ENCODE measurements around the gene ZXDC. TPM values are rescaled to one million over a fixed set of nuclear protein-coding genes. Genes with fewer than 3 reads are reported as not detected.

ZXDC gene
- total RNA-seq, 1 donor from 2014 or later = 28.1 TPM

DNA sequence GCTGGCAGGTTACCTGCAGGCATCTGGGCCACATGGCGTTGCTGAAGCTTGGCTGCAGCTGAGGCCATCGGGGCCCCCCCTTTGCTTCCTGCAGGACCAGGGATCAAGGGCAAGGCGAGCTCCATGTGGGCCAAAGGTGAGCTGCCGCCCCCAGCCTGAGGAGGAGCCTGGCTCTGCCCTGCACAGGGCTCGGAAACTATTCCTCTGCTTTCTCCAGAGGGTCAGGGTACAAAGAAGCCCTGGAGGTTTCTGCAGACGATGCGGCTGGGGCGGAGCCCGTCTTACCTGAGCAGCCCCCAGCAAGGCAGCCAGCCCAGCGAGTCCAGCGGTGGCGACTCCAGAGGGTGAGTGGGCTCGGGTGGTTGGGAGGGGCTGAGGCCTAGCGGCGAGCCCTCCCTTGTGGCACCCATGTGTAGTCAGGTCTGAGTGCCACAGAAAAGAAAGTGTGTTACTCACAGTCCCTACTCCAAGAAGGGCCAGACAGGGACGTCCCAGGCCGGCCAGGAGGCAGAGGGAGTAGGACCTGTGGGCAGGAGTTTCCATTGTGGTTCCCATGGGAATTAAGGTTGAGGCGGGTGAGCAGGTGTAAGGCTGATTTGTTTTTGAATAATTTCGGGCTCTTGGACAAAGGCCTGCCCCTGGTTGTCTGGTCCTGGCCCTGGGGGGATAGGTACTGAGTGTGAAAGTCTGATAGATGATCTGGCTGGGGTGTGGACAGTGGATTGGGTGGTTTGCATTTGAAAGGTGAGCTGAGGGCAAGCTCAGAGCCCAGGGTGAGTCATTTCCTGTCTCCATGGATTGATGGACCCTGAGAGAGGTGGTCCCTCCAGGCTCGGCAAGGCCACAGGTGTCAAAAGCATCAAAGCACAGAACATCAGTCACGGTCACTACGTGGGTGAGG, 55.6 kb downstream of the ZXDC start:
- intact Hi-C loops (cut with micrococcal nuclease) = no loop called here

GRCh38 chr3:126419151-126419703, 56.5 kb downstream of the ZXDC start:
- intact Hi-C loops (cut with micrococcal nuclease) = no loop called here

GRCh38 chr3:126418661-126419131, 57.0 kb downstream of the ZXDC start:
- intact Hi-C loops (cut with micrococcal nuclease) = no loop called here

GRCh38 chr3:126417981-126418530, 57.6 kb downstream of the ZXDC start:
- intact Hi-C loops (cut with micrococcal nuclease) = no loop called here

- intact Hi-C loops (cut with micrococcal nuclease) = no loop called here
Measured at GRCh38 chr3:126417515-126417914, 58.2 kb downstream of the ZXDC start.

GRCh38 chr3:126416943-126417342, 58.7 kb downstream of the ZXDC start:
- intact Hi-C loops (cut with micrococcal nuclease) = no loop called here

- intact Hi-C loops (cut with micrococcal nuclease) = no loop called here
Measured at GRCh38 chr3:126415661-126416591, 59.8 kb downstream of the ZXDC start.

GRCh38 chr3:126414961-126415660, 60.6 kb downstream of the ZXDC start:
- intact Hi-C loops (cut with micrococcal nuclease) = no loop called here

GRCh38 chr3:126414406-126414805, 61.3 kb downstream of the ZXDC start:
- intact Hi-C loops (cut with micrococcal nuclease) = no loop called here

DNA sequence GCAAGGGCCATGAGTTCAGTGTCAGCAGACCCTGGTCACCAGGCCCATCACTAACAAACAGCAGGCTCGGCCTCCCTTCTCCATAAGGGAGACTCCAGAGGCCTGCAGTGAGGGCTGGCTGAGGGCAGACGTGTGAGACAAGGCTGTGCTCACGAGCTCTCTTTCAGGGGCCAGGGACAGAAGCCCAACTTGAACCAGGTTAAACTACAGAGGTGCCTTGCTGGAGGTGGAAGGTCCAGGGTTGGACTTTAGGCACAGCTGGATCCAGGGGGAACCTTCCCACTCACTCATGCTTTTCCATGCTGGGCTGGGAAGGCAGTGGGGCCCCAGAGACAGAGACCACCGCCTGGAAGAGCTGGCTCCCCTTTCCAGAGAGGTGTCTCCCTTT, 62.0 kb downstream of the ZXDC start:
- intact Hi-C loops (cut with micrococcal nuclease) = no loop called here

DNA sequence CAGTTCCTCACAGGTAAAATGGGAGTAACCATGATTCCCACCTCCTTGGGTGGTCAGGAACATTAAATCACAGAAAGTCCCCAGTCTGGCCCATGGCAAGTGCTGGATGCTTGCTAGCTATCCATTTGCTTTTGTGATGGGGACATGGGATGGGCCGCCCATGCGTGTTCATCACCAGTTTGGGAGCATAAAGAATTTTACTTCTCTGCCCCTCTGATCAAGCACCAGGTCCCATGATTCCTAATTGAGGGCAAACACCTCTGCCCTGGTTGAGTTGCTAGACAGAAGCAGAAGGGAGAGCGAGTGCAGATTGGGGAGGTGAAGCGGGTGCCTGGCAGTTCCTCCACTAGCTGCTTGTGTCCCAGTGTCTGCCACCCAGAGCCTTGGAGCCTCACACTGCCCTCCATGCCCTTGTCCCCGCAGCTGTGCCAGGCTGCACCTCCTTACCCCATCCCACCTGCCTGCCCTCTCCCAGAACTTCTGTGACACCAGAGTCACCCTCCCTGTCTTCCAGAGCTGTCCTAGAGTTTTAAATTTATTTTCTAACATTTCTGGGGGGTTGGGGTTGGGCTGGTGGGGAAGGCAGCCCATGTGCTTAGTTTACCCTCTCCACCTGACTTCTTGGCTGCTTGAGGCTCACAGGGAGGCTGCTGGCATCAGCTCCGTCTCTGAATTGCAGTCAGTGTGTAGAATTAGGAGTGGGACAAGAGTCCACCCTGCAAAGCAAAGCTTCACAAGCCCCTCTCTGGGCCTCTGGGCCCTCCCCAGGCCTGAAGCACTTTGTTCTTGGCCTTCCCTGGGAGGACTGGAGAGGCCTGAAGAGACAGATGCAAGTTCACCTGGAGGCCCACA, 62.6 kb downstream of the ZXDC start:
- intact Hi-C loops (cut with micrococcal nuclease) = no loop called here

- intact Hi-C loops (cut with micrococcal nuclease) = no loop called here
Measured at GRCh38 chr3:126408099-126408498, 67.6 kb downstream of the ZXDC start.

GRCh38 chr3:126407412-126408044, 68.2 kb downstream of the ZXDC start:
- intact Hi-C loops (cut with micrococcal nuclease) = no loop called here

DNA sequence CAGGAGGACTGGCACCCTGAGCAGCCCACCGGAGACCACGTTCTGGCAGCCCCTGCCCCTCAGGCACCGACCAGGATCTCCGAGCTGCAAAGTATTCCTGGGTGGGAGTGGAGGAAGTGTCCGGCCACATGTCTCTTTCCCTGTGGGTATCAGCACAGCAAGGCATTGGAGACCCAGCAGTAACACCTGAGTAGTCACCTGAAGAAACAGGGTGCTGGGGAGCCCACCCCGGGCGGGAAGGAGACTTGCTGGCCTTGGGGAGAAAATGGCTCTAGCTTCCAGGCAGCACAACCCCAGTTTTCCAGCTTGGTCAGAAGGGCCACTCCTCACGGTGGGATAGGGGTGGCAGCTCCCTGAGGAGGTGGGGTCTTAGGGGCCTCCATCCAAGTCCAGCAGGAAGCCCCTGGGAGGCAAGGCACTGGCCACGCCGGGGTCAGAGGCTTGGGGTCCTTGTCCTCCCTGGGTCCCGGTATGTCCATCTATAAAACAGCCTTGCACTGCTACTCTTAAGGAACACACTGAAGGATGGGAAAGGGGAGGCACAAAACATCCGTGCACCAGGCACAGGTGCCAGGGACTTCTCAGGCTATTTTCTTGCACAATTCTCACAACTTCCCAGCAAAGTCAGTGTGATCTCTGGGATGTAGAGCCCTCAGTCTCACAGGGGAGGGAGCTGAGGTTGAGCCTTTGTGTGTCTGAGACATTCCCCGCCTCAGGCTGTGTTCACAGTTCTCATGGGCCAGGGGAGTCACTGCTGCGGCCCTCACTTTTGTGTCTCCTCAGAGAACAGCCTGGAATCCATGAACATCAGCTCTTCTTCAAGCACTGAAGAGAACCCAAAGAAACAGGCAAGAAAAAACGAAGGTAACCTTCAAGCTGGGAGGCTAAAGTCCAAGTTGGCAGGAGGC, 69.0 kb downstream of the ZXDC start:
- intact Hi-C loops (cut with micrococcal nuclease) = no loop called here

- intact Hi-C loops (cut with micrococcal nuclease) = no loop called here
Measured at GRCh38 chr3:126402666-126403302, 72.9 kb downstream of the ZXDC start.

DNA sequence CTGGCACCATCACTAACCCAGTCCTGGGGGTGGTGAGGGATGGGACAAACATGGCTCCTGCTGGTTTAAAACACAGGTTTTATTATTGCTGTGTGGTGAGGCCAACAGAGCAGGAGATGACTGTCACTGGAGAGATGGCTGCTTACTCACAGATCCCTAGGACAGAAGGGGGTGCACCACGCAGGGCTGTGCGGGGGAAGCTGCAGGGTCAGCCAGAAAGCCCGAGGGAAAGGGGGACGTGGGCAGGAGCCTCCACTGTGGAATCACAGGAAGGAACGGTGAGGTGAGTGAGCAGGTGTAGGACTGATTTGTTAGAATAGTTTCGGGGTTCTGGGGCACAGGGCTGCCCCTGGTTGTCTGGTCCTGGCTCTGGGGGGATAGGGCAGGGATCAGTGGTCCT, 73.5 kb downstream of the ZXDC start:
- intact Hi-C loops (cut with micrococcal nuclease) = no loop called here

DNA sequence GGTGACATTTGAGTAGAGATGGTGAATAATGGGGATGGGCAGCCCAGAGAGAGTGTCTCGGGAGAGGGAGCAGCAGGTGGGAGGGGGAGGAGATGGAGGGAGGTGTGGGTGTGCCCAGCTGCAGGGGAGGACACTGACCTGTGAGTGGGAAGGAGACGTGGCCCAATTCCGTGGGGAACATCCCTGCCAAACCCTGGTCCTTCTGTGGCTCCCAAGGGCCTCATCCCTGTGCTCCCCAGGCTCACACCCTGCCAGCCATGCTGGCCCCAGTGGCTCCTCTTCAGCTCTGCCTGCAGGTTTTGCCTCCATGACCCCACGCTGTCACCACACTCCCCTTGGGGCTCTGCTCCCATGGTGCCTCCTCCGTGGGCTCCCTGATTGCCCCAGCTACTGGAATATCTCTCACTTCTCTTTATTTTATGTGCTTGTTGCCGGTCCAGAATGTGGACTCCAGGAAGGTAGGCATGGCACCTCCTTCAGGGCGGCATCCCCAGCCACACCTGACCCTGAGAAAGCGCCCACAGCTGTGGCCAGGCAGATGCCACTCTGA, 74.0 kb downstream of the ZXDC start:
- intact Hi-C loops (cut with micrococcal nuclease) = no loop called here

DNA sequence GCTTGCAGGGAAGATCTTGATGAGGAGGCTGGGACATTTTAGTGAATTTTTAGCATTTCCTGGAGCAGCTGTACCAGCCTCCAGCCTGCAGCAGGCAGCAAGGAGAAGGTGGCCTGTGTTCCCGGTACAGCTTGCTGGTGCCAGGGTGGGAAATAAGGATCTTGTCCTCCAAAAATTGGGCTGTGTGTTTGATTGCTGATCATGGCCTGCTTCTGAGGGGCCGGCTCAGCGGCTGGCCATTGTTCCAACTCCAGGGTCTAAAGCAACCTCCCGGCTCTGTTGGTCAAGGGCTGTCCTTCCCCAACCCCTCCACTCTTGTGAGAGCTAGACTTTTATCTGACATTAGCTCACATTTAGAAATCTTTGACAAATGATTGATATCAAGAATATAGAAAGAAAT, 75.9 kb downstream of the ZXDC start:
- intact Hi-C loops (cut with micrococcal nuclease) = no loop called here

Measured in T-helper 2 cell treated with Interferon-gamma antibody and Interleukin-4, amounts not matched to agents 100 ng/mL and 5 ng/mL, for 36 hours (primary cell).